HepG2 (cell line): ENCODE results near the gene GDA. TPM values are rescaled to one million over a fixed set of nuclear protein-coding genes. Genes with fewer than 3 reads are reported as not detected.

Experiments used
- ATAC-seq: fragments of 200-7000 bp; cut with Tn5 transposase; 3 replicates; pipeline ENCODE4 v1.9.1; 2020; ENCODE audit warnings: mild to moderate bottlenecking, moderate library complexity
- BruUV-seq: library from RNA; stranded (reverse); fragments of 400-500 nt; replicated peaks from 2 replicates; lab custom pipeline; 2021; lab: Mats Ljungman, UMichigan
- CTCF ChIA-PET: fragments of 300-600 bp; formaldehyde crosslinking; extraction: SDS; loops from one replicate; lab custom pipeline; 2021; ENCODE audit warnings: low total read pairs, inconsistent platforms, low intra/inter-chr PET ratio; lab: Yijun Ruan, JAX
- POLR2A ChIA-PET: fragments of 350-600 bp; sonication (Branson Sonifier 250); formaldehyde crosslinking; loops from one replicate; lab custom pipeline; 2020; ENCODE audit warnings: antibody characterized with exemption, inconsistent platforms; lab: Yijun Ruan, JAX
- DNase-seq: peaks from one replicate; pipeline ENCODE4 v3.0.0-alpha.2; 2015; ENCODE audit warnings: low spot score
- FAIRE-seq: peaks from 3 replicates; lab custom pipeline; 2011; peaks lifted over from hg19 to GRCh38; lab: Jason Lieb, UNC
- H2AFZ ChIP-seq: one replicate; pipeline ENCODE4 v1.6.1; 2011; ENCODE audit warnings: low read length, inconsistent platforms
- H3K27ac ChIP-seq: fragments of 300-600 bp; 3 replicates; pipeline ENCODE4 v1.8.0; 2011; ENCODE audit warnings: mixed run types, mild to moderate bottlenecking, mixed read lengths, low read length, inconsistent platforms; ENCODE audit not compliant: insufficient read depth; ENCODE audit errors: extremely low read length
- H3K27me3 ChIP-seq, 2 experiments: fragments of 200-600 bp in 1 of 2; 2 replicates in 1 of 2; 3 replicates in 1 of 2; pipeline versions ENCODE4 v1.6.0 to v1.8.0; 2011; ENCODE audit warnings: low read length in 2 of 2, mild to moderate bottlenecking in 2 of 2, moderate library complexity in 2 of 2, inconsistent platforms in 1 of 2; ENCODE audit not compliant: insufficient read depth in 2 of 2, control insufficient read depth in 1 of 2
- H3K36me3 ChIP-seq, 2 experiments: fragments of 200-600 bp in 1 of 2; replicated peaks in 1 of 2; 2 replicates in 1 of 2; 3 replicates in 1 of 2; pipeline versions ENCODE4 v1.5.1 to v1.8.0; 2011; ENCODE audit warnings: low read length in 2 of 2, inconsistent platforms in 1 of 2; ENCODE audit not compliant: insufficient read depth in 2 of 2, control insufficient read depth in 1 of 2
- H3K4me1 ChIP-seq: 2 replicates; pipeline ENCODE4 v1.5.1; 2012; ENCODE audit warnings: low read length, inconsistent platforms; ENCODE audit not compliant: insufficient read depth
- H3K4me2 ChIP-seq: 2 replicates; pipeline ENCODE4 v1.6.0; 2011; ENCODE audit warnings: low read depth, low read length, inconsistent platforms
- H3K4me3 ChIP-seq, 3 experiments: fragments of 200-600 bp in 1 of 3; sonication (generic), shearing (Covaris generic) in 1 of 3; replicated peaks in 1 of 3; 2 replicates each; pipeline ENCODE4 v1.5.1; 2011 to 2016; ENCODE audit warnings: low read length in 3 of 3, inconsistent platforms in 2 of 3, low read depth in 2 of 3, mild to moderate bottlenecking in 2 of 3, control low read depth in 1 of 3, mixed read lengths in 1 of 3; ENCODE audit not compliant: insufficient read depth in 1 of 3
- H3K79me2 ChIP-seq: one replicate; pipeline ENCODE4 v1.6.1; 2011; ENCODE audit warnings: low read length, inconsistent platforms; ENCODE audit not compliant: insufficient read depth
- H3K9ac ChIP-seq: 2 replicates; pipeline ENCODE4 v1.6.0; 2011; ENCODE audit warnings: mild to moderate bottlenecking, low read depth, low read length, inconsistent platforms; ENCODE audit not compliant: insufficient read depth
- H3K9me3 ChIP-seq: 2 replicates; pipeline ENCODE4 v1.5.1; 2012; ENCODE audit warnings: mild to moderate bottlenecking, low read length
- H4K20me1 ChIP-seq: 2 replicates; pipeline ENCODE4 v1.6.0; 2011; ENCODE audit warnings: inconsistent platforms, mild to moderate bottlenecking, low read length, moderate library complexity; ENCODE audit not compliant: insufficient read depth
- CEBPB ChIP-seq: IDR thresholded peaks from 2 replicates; pipeline ENCODE4 v1.6.1; 2011; ENCODE audit warnings: low read depth, low read length, improper control_type of control experiment, borderline replicate concordance
- REL ChIP-seq: sonication (generic); formaldehyde crosslinking; conservative IDR thresholded peaks from 2 replicates; pipeline ENCODE4 v1.8.0; 2022; ENCODE audit warnings: mild to moderate bottlenecking, missing genetic modification reagents, moderate library complexity
- TSC22D2 ChIP-seq: sonication (generic); formaldehyde crosslinking; IDR thresholded peaks from 2 replicates; pipeline ENCODE4 v1.5.1; 2020; ENCODE audit warnings: missing genetic modification reagents, mild to moderate bottlenecking, borderline replicate concordance
- ZBTB40 ChIP-seq, 2 experiments: fragments of 450-650 bp in 1 of 2; sonication (generic) in 1 of 2; formaldehyde crosslinking in 1 of 2; IDR thresholded peaks; 2 replicates each; pipeline versions ENCODE4 v1.6.1 to v1.8.0; 2016 to 2022; ENCODE audit warnings: antibody characterized with exemption in 1 of 2, mild to moderate bottlenecking in 1 of 2, missing genetic modification reagents in 1 of 2
- ZFP36L1 ChIP-seq: sonication (generic); formaldehyde crosslinking; IDR thresholded peaks from 2 replicates; pipeline ENCODE4 v1.8.0; 2022; ENCODE audit warnings: mild to moderate bottlenecking, missing genetic modification reagents, moderate library complexity
- ZNF562 ChIP-seq: sonication (generic); formaldehyde crosslinking; IDR thresholded peaks from 2 replicates; pipeline ENCODE4 v1.8.0; 2022; ENCODE audit warnings: missing genetic modification reagents, borderline replicate concordance
- ZNF616 ChIP-seq: sonication (generic); formaldehyde crosslinking; IDR thresholded peaks from 2 replicates; pipeline ENCODE4 v1.5.0; 2020; ENCODE audit warnings: low read depth, mild to moderate bottlenecking, missing genetic modification reagents
- ZNF792 ChIP-seq: IDR thresholded peaks from 2 replicates; pipeline ENCODE4 v1.6.1; 2016
- WGBS: methylation state at CpG from one replicate; pipeline ENCODE4 v1.1.6; 2017; ENCODE audit warnings: low lambda C conversion rate; 5-methylcytosine and 5-hydroxymethylcytosine counted together
- in situ Hi-C: cut with HindIII; loops from 2 replicates; pipeline ENCODE4 v1.10.0; 2017; ENCODE audit warnings: low pct_unique_long_range_greater_than_20kb; ENCODE audit not compliant: extremely low pct_ligation_motif_present
- intact Hi-C: fragments of 100-400 bp; cut with micrococcal nuclease; formaldehyde crosslinking; loops from one replicate; pipeline ENCODE4 v1.10.0; 2022; ENCODE audit not compliant: unreplicated experiment
- polyA plus RNA-seq, 8 experiments: library from polyadenylated mRNA; depleted of rRNA in 3 of 8; stranded (reverse) in 7 of 8; unstranded in 1 of 8; fragments of >200 nt; fragmentation: Illumina TruSeq in 4 of 8; extraction: Trizol in 4 of 8; gene quantifications; 2 replicates each; pipeline versions ENCODE4 v1.2.1 to v1.2.3, GENCODE V29; 2011 to 2016; ENCODE audit warnings: low read depth in 4 of 8, missing spikeins in 1 of 8, mixed read lengths in 1 of 8; ENCODE audit not compliant: insufficient read depth in 1 of 8
- total RNA-seq, 5 experiments: library from RNA; depleted of rRNA; stranded (reverse); fragments of >200 nt; fragmentation: Illumina TruSeq; extraction: Trizol; gene quantifications; 2 replicates each; pipeline ENCODE4 v1.2.3, GENCODE V29; 2016; ENCODE audit warnings: low read depth in 1 of 5

GDA gene
- total and polyA plus RNA-seq, 2 of the 13 experiments (the other 11 are each of a cell fraction or from before 2014, with no cell fraction given) = 0.15 to 0.99 TPM

- H4K20me1 ChIP-seq = no peaks in the 10 kb centered on the region
- in situ Hi-C loops = no loop called here
- FAIRE-seq (no peak), ATAC-seq (no peak), DNase-seq (no peak)
- no peak overlapping the region for H2AFZ ChIP-seq
- TF ChIP-seq CEBPB (no peak), TSC22D2 (CRISPR knock-in tag) (no peak), ZNF562 (CRISPR knock-in tag) (no peak), ZNF792 (CRISPR knock-in tag) (no peak), ZNF616 (no peak), ZFP36L1 (no peak), ZBTB40 (IDR thresholded peaks at IDR 0.05) (no peak), ZBTB40 (CRISPR knock-in tag; IDR thresholded peaks at IDR 0.05) (no peak), REL (no peak)
- H3K27me3 ChIP-seq = no peaks in the 10 kb centered on the region
- no peak overlapping the region for H3K9ac ChIP-seq
- H3K79me2 ChIP-seq = no peaks in the 10 kb centered on the region
- H3K4me2 ChIP-seq = no peak overlapping the region
- ChIA-PET POLR2A (no interaction called here), CTCF (no interaction called here)
- H3K36me3 ChIP-seq = no peaks in the 10 kb centered on the region
- no TSS peak for BruUV-seq
- no peaks in the 10 kb centered on the region for H3K4me1 ChIP-seq
- 21% methylated on average over 4 of the region's 4 CpGs for WGBS
- H3K4me3 ChIP-seq = no peak overlapping the region
- intact Hi-C loops = no loop called here
- H3K9me3 ChIP-seq = no peaks in the 10 kb centered on the region
- H3K27ac ChIP-seq = no peak overlapping the region
Measured at GRCh38 chr9:72255569-72255968, 106.3 kb downstream of the GDA start.
